Breast epithelium (tissue), 4 donors: ENCODE data around the gene FNDC5. TPM values are rescaled to one million over a fixed set of nuclear protein-coding genes. Genes with fewer than 3 reads are reported as not detected.

Experiments
- DNase-seq, 2 donors: peaks; one replicate each; pipeline ENCODE4 v3.0.0-alpha.2; 2019; ENCODE audit warnings: low spot score in 2 of 2
- H3K27ac ChIP-seq, 2 donors: fragments of 200-600 bp; sonication (generic) in 1 of 2; one replicate each; pipeline ENCODE4 v1.5.1; 2016 to 2019; ENCODE audit warnings: mild to moderate bottlenecking in 1 of 2
- H3K27me3 ChIP-seq, 2 donors: fragments of 200-600 bp; sonication (generic) in 1 of 2; one replicate each; pipeline versions ENCODE4 v1.5.1 to v1.6.0; 2017 to 2019; ENCODE audit warnings: control low read depth in 1 of 2, mild to moderate bottlenecking in 1 of 2
- H3K36me3 ChIP-seq: fragments of 200-600 bp; one replicate; pipeline ENCODE4 v1.5.1; 2019
- H3K4me1 ChIP-seq, 2 donors: fragments of 200-600 bp; sonication (generic); one replicate each; pipeline ENCODE4 v1.5.1; 2016 to 2019; ENCODE audit warnings: control low read depth in 1 of 2
- H3K4me3 ChIP-seq, 3 donors: fragments of 200-600 bp; sonication (generic); 1 replicate in 2 of 3; 2 replicates in 1 of 3; pipeline ENCODE4 v1.5.1; 2016 to 2019; ENCODE audit warnings: mild to moderate bottlenecking in 3 of 3, moderate library complexity in 2 of 3
- H3K9me3 ChIP-seq, 2 donors: fragments of 200-600 bp; sonication (generic) in 1 of 2; one replicate each; pipeline ENCODE4 v1.5.1; 2016 to 2019; ENCODE audit warnings: control low read depth in 1 of 2
- POLR2A ChIP-seq: fragments of 450-650 bp; IDR thresholded peaks from one replicate; pipeline ENCODE4 v1.6.1; 2016; ENCODE audit warnings: antibody characterized with exemption, mild to moderate bottlenecking, moderate library complexity
- POLR2AphosphoS5 ChIP-seq, 3 donors: sonication (generic); formaldehyde crosslinking; IDR thresholded peaks; one replicate each; pipeline ENCODE4 v1.6.1; 2017; ENCODE audit warnings: antibody characterized with exemption in 3 of 3
- intact Hi-C: fragments of 100-400 bp; cut with DNase I; formaldehyde crosslinking; loops from one replicate; pipeline ENCODE4 v1.15.1; 2023; ENCODE audit warnings: low total_unique reads
- total RNA-seq, 3 donors: library from RNA; depleted of rRNA; stranded (reverse); fragments of >200 nt; gene quantifications; one replicate each; pipeline ENCODE4 v1.1.0, GENCODE V29; 2016
- TF ChIP-seq, protein P1 (sequence below), 3 donors: fragments of 450-650 bp; IDR thresholded peaks; one replicate each; pipeline ENCODE4 v1.5.1; 2016 to 2017; ENCODE audit warnings: antibody characterized with exemption in 3 of 3, mild to moderate bottlenecking in 3 of 3, moderate library complexity in 3 of 3

The FNDC5 gene
- total RNA-seq, 3 donors from 2014 or later, result 0.59 to 0.96 TPM; not detected in 1

GRCh38 chr1:32863881-32864245 lies 6.8 kb downstream of the FNDC5 start:
- no peak overlapping the region for H3K27ac ChIP-seq
- intact Hi-C loops, result no loop called here

GRCh38 chr1:32863218-32863880 lies 7.4 kb downstream of the FNDC5 start:
- Histone ChIP-seq H3K36me3 (no peaks in the 10 kb centered on the region), H3K4me1 (no peaks in the 10 kb centered on the region), H3K27ac (no peak overlapping the region), H3K27me3 (no peaks in the 10 kb centered on the region), H3K4me3 (no peak overlapping the region), H3K9me3 (no peaks in the 10 kb centered on the region)
- intact Hi-C loops, result no loop called here
- no peak for TF ChIP-seq POLR2A
- no peak for TF ChIP-seq POLR2AphosphoS5 (IDR thresholded peaks at IDR 0.05)
- no peak for DNase-seq

More at GRCh38 chr1:32863881-32864245, 6.8 kb downstream of the FNDC5 start:
- Histone ChIP-seq H3K36me3 (no peaks in the 10 kb centered on the region), H3K4me3 (no peak overlapping the region), H3K4me1 (no peaks in the 10 kb centered on the region), H3K27me3 (no peaks in the 10 kb centered on the region), H3K9me3 (no peaks in the 10 kb centered on the region)
- TF ChIP-seq, protein P1, sequence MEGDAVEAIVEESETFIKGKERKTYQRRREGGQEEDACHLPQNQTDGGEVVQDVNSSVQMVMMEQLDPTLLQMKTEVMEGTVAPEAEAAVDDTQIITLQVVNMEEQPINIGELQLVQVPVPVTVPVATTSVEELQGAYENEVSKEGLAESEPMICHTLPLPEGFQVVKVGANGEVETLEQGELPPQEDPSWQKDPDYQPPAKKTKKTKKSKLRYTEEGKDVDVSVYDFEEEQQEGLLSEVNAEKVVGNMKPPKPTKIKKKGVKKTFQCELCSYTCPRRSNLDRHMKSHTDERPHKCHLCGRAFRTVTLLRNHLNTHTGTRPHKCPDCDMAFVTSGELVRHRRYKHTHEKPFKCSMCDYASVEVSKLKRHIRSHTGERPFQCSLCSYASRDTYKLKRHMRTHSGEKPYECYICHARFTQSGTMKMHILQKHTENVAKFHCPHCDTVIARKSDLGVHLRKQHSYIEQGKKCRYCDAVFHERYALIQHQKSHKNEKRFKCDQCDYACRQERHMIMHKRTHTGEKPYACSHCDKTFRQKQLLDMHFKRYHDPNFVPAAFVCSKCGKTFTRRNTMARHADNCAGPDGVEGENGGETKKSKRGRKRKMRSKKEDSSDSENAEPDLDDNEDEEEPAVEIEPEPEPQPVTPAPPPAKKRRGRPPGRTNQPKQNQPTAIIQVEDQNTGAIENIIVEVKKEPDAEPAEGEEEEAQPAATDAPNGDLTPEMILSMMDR (IDR thresholded peaks at IDR 0.05), result no peak
- TF ChIP-seq POLR2AphosphoS5 (IDR thresholded peaks at IDR 0.05) (no peak), POLR2A (no peak)
- DNase-seq, result no peak

GRCh38 chr1:32861904-32862695 lies 8.6 kb downstream of the FNDC5 start:
- Histone ChIP-seq H3K9me3 (no peaks in the 10 kb centered on the region), H3K36me3 (no peaks in the 10 kb centered on the region), H3K4me3 (no peak overlapping the region), H3K27ac (peak overlapping the region in 1 of 2 donors; percentile 2), H3K27me3 (no peaks in the 10 kb centered on the region), H3K4me1 (no peaks in the 10 kb centered on the region)
- no peak for TF ChIP-seq POLR2A
- TF ChIP-seq POLR2AphosphoS5 (IDR thresholded peaks at IDR 0.05), result no peak
- TF ChIP-seq, protein P1 (IDR thresholded peaks at IDR 0.05), result no peak
- no peak for DNase-seq
- intact Hi-C loops, result no loop called here

- no peak for DNase-seq
- H3K27ac ChIP-seq, result no peak overlapping the region
- H3K4me3 ChIP-seq, result no peak overlapping the region
- intact Hi-C loops, result no loop called here
- H3K27me3 ChIP-seq, result no peaks in the 10 kb centered on the region
- H3K9me3 ChIP-seq, result no peaks in the 10 kb centered on the region
- peaks cover 6% of the 10 kb centered on the region for H3K36me3 ChIP-seq
- H3K4me1 ChIP-seq, result no peaks in the 10 kb centered on the region
- no peak for TF ChIP-seq POLR2AphosphoS5 (IDR thresholded peaks at IDR 0.05)
- no peak for TF ChIP-seq POLR2A
- TF ChIP-seq, protein P1 (IDR thresholded peaks at IDR 0.05), result no peak
These were observed 10.1 kb downstream of the FNDC5 start for GRCh38 chr1:32860566-32860965.

DNA sequence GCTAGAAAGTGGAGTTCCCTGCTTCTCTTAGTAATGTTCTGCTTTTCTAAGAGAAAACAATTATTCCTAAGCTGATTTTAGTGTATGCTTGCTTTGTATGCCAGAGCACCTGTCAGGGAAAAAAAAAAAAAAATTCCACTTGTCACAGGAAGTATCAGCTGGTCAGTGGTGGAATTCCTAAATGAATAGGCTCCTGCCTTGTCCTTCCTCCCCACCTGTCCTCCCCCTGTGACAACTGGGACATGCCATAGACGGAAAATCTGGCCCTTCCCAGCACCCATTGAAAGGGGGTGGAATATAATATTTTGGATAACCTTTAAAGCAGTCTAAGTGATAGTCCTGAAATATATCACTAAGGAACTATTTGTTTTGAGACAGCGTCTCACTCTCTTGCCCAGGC lies 10.8 kb downstream of the FNDC5 start:
- H3K27ac ChIP-seq, result no peak overlapping the region
- H3K27me3 ChIP-seq, result no peaks in the 10 kb centered on the region
- DNase-seq, result no peak
- H3K4me1 ChIP-seq, result no peaks in the 10 kb centered on the region
- peaks cover 6% of the 10 kb centered on the region for H3K36me3 ChIP-seq
- H3K9me3 ChIP-seq, result no peaks in the 10 kb centered on the region
- no peak overlapping the region for H3K4me3 ChIP-seq
- TF ChIP-seq POLR2AphosphoS5 (IDR thresholded peaks at IDR 0.05) (no peak), POLR2A (no peak)
- TF ChIP-seq, protein P1 (IDR thresholded peaks at IDR 0.05), result no peak
- intact Hi-C loops, result no loop called here
